Measurements from ENCODE around the gene HSD17B3.

- TF ChIP-seq CTCF (IDR thresholded peaks at IDR 0.05; ENCODE audit: insufficient read depth, low read length, poor library complexity, severe bottlenecking) (no peak), EZH2phosphoT487 (conservative IDR thresholded peaks at IDR 0.05; ENCODE audit: low read length) (no peak)
These were observed 42.6 kb upstream of the HSD17B3 start for GRCh38 chr9:96344458-96345180.

All from SU-DHL-6 (cell line).